Peyer's patch (tissue), 4 donors: ENCODE data around the gene MYL10.

ENCODE experiments used
- POLR2A ChIP-seq, 2 donors: fragments of 450-650 bp; IDR thresholded peaks; one replicate each; pipeline ENCODE4 v1.5.1; 2017; ENCODE audit warnings: antibody characterized with exemption in 2 of 2, mild to moderate bottlenecking in 2 of 2, moderate library complexity in 2 of 2
- TF ChIP-seq, protein P1 (sequence below), 6 experiments: fragments of 450-650 bp in 4 of 6; fragments of 200-600 bp in 2 of 6; sonication (generic) in 1 of 6; IDR thresholded peaks; one replicate each; pipeline ENCODE4 v1.5.1; 2017 to 2019; ENCODE audit warnings: antibody characterized with exemption in 6 of 6, mild to moderate bottlenecking in 3 of 6, moderate library complexity in 1 of 6

DNA sequence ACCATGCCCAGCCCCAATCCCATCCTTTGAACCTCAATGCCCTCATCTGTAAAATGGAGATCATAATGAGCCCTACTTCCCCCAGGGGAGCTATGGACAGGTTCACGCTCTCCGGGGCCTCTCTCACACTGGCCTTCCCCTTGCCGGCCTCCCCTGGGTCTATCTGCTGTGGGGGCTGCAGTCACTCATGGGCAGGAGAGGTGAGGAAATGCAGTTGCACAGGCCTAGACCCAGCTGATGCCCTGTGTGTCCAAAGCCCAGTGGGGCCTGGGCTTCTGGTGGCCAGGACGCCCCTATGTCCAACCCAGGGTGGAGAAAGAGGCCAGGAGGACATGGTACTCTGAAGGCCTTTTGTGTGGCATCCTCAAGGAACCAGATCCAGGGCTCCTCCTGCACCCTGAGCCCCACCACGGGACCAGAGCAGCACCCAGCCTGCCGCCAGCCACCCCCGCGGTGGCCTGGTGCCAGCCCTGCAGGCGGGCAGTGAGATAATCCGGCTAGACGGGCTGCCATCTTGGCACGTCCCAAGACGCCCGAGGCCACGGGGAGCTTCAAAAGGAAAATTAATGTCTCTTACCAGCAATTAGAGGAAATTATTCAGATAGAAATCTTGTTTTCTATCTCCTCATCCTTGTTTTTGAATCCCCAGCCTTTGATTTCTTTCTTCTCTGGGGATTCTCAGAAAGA lies 39.0 kb downstream of the MYL10 start:
- TF ChIP-seq, protein P1, sequence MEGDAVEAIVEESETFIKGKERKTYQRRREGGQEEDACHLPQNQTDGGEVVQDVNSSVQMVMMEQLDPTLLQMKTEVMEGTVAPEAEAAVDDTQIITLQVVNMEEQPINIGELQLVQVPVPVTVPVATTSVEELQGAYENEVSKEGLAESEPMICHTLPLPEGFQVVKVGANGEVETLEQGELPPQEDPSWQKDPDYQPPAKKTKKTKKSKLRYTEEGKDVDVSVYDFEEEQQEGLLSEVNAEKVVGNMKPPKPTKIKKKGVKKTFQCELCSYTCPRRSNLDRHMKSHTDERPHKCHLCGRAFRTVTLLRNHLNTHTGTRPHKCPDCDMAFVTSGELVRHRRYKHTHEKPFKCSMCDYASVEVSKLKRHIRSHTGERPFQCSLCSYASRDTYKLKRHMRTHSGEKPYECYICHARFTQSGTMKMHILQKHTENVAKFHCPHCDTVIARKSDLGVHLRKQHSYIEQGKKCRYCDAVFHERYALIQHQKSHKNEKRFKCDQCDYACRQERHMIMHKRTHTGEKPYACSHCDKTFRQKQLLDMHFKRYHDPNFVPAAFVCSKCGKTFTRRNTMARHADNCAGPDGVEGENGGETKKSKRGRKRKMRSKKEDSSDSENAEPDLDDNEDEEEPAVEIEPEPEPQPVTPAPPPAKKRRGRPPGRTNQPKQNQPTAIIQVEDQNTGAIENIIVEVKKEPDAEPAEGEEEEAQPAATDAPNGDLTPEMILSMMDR (IDR thresholded peaks at IDR 0.05) = no peak
- no peak for TF ChIP-seq POLR2A (IDR thresholded peaks at IDR 0.05)
